Measurements from ENCODE around the gene ACAP1.

- TF ChIP-seq, protein P1, sequence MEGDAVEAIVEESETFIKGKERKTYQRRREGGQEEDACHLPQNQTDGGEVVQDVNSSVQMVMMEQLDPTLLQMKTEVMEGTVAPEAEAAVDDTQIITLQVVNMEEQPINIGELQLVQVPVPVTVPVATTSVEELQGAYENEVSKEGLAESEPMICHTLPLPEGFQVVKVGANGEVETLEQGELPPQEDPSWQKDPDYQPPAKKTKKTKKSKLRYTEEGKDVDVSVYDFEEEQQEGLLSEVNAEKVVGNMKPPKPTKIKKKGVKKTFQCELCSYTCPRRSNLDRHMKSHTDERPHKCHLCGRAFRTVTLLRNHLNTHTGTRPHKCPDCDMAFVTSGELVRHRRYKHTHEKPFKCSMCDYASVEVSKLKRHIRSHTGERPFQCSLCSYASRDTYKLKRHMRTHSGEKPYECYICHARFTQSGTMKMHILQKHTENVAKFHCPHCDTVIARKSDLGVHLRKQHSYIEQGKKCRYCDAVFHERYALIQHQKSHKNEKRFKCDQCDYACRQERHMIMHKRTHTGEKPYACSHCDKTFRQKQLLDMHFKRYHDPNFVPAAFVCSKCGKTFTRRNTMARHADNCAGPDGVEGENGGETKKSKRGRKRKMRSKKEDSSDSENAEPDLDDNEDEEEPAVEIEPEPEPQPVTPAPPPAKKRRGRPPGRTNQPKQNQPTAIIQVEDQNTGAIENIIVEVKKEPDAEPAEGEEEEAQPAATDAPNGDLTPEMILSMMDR (IDR thresholded peaks at IDR 0.05; ENCODE audit: poor library complexity): no peak
- TF ChIP-seq EZH2 (IDR thresholded peaks at IDR 0.05; ENCODE audit: borderline replicate concordance): no peak
Observed at GRCh38 chr17:7357381-7357780, 21.1 kb downstream of the ACAP1 start.
